Cardiac fibroblast (primary cell): ENCODE data around the gene SLC2A13.

Source experiments
- DNase-seq, 2 donors: peaks; one replicate each; pipeline versions ENCODE4 v3.0.0 to v3.0.0-alpha.2; 2010; ENCODE audit warnings: low read depth in 2 of 2
- H3K4me3 ChIP-seq, 2 donors: replicated peaks in 1 of 2; 1 replicate in 1 of 2; 2 replicates in 1 of 2; pipeline ENCODE4 v1.5.1; 2011; ENCODE audit warnings: low read depth in 2 of 2, low read length in 2 of 2, mild to moderate bottlenecking in 2 of 2, moderate library complexity in 1 of 2
- TF ChIP-seq, protein P1 (sequence below): IDR thresholded peaks from one replicate; pipeline ENCODE4 v1.5.1; 2011; ENCODE audit warnings: low read depth, mild to moderate bottlenecking, low read length, inconsistent platforms

The SLC2A13 gene

GRCh38 chr12:39892146-39892545 lies 213.7 kb downstream of the SLC2A13 start:
- TF ChIP-seq, protein P1, sequence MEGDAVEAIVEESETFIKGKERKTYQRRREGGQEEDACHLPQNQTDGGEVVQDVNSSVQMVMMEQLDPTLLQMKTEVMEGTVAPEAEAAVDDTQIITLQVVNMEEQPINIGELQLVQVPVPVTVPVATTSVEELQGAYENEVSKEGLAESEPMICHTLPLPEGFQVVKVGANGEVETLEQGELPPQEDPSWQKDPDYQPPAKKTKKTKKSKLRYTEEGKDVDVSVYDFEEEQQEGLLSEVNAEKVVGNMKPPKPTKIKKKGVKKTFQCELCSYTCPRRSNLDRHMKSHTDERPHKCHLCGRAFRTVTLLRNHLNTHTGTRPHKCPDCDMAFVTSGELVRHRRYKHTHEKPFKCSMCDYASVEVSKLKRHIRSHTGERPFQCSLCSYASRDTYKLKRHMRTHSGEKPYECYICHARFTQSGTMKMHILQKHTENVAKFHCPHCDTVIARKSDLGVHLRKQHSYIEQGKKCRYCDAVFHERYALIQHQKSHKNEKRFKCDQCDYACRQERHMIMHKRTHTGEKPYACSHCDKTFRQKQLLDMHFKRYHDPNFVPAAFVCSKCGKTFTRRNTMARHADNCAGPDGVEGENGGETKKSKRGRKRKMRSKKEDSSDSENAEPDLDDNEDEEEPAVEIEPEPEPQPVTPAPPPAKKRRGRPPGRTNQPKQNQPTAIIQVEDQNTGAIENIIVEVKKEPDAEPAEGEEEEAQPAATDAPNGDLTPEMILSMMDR = no peak
- DNase-seq = peak in 1 of 2 donors; percentile 27
- H3K4me3 ChIP-seq = no peak overlapping the region

GRCh38 chr12:39887856-39888255 lies 218.0 kb downstream of the SLC2A13 start:
- TF ChIP-seq, protein P1 = no peak
- no peak for DNase-seq
- H3K4me3 ChIP-seq = no peak overlapping the region

- TF ChIP-seq, protein P1 = no peak
- no peak overlapping the region for H3K4me3 ChIP-seq
- no peak for DNase-seq
Measured at GRCh38 chr12:39886106-39886505, 219.8 kb downstream of the SLC2A13 start.

DNA sequence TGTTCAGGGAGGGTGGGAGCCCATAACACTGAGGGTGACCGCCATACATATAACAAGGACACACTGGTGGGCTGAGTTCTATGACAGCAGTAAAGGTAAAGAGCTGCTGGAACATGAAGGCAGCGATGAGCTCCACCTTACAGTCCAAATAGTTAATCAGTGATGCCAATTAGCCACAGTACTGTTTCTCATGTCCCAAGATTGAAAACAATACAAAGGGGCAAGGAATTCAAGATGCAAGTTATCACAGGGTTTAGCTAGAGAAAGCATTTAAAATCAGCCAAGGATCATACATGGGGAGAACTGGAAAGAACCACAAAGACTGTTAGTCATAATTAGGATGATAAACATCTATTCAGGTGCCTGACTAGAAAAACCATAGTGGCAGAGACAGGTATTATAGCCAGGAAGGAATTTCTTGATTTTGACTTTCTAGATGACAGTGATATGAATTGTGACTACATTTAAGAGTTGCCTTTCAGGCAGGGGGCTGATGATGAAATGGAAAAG lies 221.2 kb downstream of the SLC2A13 start:
- H3K4me3 ChIP-seq = no peak overlapping the region
- DNase-seq = no peak
- TF ChIP-seq, protein P1 = no peak

DNA sequence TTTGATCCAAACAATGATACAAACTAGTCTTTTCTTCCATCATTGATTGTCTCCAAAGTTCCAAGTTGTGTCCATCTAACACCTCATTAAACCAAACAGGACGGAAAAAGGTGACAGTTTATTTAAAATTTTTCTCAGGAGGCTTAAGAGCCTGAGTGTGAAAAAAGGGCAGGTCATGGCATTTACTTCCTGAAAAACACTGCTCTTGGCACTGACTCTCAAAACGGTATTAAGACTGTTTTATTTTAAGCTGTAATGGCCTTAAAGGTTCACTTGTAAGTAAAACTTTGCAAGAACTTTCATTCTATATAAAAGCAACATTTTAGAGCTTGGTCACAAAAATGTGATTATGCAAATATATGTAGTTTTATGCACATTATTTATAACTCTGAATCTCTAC lies 222.5 kb downstream of the SLC2A13 start:
- H3K4me3 ChIP-seq = no peak overlapping the region
- no peak for DNase-seq
- TF ChIP-seq, protein P1 = no peak

DNA sequence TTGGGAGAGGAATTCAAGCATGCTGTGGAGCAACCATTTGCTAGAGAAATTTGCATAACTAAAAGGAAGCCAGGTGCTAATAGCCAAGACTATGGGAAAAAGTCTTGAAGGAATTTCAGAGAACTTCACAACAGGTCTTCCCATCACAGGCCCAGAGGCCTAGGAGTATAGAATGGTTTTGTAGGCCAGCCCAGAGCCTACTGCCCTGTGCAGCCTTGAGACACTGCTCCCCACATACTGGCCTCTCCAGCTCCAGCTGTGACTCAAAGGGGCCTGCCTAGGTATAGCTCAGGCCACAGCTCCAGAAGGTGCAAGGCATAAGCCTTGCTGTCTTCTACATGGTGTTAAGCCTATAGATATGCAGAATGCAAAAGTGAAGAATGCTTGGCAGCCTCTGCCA lies 227.1 kb downstream of the SLC2A13 start:
- no peak overlapping the region for H3K4me3 ChIP-seq
- no peak for DNase-seq
- TF ChIP-seq, protein P1 = no peak

DNA sequence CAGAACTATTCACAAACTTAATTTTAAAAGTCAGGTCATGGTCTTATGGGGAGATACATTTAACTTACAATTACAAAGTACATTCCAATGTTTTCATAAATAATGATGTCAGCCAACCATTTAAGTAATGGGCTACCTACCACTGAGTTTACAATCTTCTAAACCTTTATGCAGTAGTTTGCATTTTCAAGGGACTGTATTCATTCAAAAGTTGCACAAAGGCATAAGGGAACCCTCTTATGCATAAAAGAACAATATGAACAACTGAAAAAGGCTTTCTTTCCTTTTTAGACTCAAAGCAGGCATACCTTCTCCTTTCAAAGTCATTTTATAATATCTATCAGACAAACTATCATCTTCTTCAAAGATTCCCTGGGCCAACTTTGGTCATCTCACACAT lies 230.2 kb downstream of the SLC2A13 start:
- H3K4me3 ChIP-seq = no peak overlapping the region
- no peak for DNase-seq
- TF ChIP-seq, protein P1 = no peak
